ENCODE results near the gene SOCS3. TPM values are rescaled to one million over a fixed set of nuclear protein-coding genes. Genes with fewer than 3 reads are reported as not detected.

SOCS3 gene
- total RNA-seq, 1 donor from 2014 or later = 13.6 TPM

- TF ChIP-seq, protein P1, sequence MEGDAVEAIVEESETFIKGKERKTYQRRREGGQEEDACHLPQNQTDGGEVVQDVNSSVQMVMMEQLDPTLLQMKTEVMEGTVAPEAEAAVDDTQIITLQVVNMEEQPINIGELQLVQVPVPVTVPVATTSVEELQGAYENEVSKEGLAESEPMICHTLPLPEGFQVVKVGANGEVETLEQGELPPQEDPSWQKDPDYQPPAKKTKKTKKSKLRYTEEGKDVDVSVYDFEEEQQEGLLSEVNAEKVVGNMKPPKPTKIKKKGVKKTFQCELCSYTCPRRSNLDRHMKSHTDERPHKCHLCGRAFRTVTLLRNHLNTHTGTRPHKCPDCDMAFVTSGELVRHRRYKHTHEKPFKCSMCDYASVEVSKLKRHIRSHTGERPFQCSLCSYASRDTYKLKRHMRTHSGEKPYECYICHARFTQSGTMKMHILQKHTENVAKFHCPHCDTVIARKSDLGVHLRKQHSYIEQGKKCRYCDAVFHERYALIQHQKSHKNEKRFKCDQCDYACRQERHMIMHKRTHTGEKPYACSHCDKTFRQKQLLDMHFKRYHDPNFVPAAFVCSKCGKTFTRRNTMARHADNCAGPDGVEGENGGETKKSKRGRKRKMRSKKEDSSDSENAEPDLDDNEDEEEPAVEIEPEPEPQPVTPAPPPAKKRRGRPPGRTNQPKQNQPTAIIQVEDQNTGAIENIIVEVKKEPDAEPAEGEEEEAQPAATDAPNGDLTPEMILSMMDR (IDR thresholded peaks at IDR 0.05) = no peak
- Mint-ChIP-seq H3K27ac (ENCODE audit: unreplicated experiment) (no peak overlapping the region), H3K9me3 (ENCODE audit: low read depth) (no peaks in the 10 kb centered on the region), H3K36me3 (ENCODE audit: low read depth) (no peaks in the 10 kb centered on the region), H3K4me1 (ENCODE audit: low read depth) (peaks cover 43% of the 10 kb centered on the region), H3K27me3 (ENCODE audit: low read depth) (no peaks in the 10 kb centered on the region), H3K4me3 (ENCODE audit: unreplicated experiment) (no peak overlapping the region)
- DNase-seq (ENCODE audit: low spot score) = no peak
Measured at GRCh38 chr17:78347453-78347852, 12.4 kb downstream of the SOCS3 start.

GRCh38 chr17:78346605-78347250 is 13.1 kb downstream of the SOCS3 start:
- no peaks in the 10 kb centered on the region for H3K9me3 Mint-ChIP-seq (ENCODE audit: low read depth)
- no peak for DNase-seq (ENCODE audit: low spot score)

GRCh38 chr17:78345791-78346494 is 13.9 kb downstream of the SOCS3 start:
- Mint-ChIP-seq H3K4me3 (ENCODE audit: unreplicated experiment) (no peak overlapping the region), H3K4me1 (ENCODE audit: low read depth) (peaks cover 31% of the 10 kb centered on the region), H3K9me3 (ENCODE audit: low read depth) (no peaks in the 10 kb centered on the region), H3K36me3 (ENCODE audit: low read depth) (no peaks in the 10 kb centered on the region), H3K27ac (ENCODE audit: unreplicated experiment) (no peak overlapping the region), H3K27me3 (ENCODE audit: low read depth) (no peaks in the 10 kb centered on the region)
- TF ChIP-seq, protein P1 (IDR thresholded peaks at IDR 0.05) = no peak
- no peak for DNase-seq (ENCODE audit: low spot score)

More at GRCh38 chr17:78346605-78347250, 13.1 kb downstream of the SOCS3 start:
- no peaks in the 10 kb centered on the region for H3K27me3 Mint-ChIP-seq (ENCODE audit: low read depth)
- no peak overlapping the region for H3K27ac Mint-ChIP-seq (ENCODE audit: unreplicated experiment)
- no peak overlapping the region for H3K4me3 Mint-ChIP-seq (ENCODE audit: unreplicated experiment)
- TF ChIP-seq, protein P1 (IDR thresholded peaks at IDR 0.05) = no peak
- no peaks in the 10 kb centered on the region for H3K36me3 Mint-ChIP-seq (ENCODE audit: low read depth)
- H3K4me1 Mint-ChIP-seq (ENCODE audit: low read depth) = peaks cover 37% of the 10 kb centered on the region

DNA sequence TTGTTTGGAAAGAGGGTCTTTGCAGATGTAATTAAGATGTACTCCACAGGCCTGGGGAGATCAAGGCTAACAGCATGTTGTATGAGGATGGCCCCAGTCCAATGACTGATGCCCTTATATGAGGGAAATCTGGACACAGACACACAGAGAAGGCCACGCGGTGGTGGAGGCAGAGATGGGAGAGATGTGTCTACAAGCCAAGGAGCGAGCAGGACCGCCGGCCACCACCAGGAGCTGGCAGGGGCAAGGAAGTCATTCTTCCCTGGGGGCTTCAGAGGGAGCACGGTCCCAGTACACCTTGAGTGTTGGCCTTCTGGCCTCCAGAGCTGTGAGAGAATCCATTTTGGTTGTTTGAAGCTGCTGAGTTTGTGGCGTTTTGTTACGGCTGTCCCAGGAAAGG is 14.7 kb downstream of the SOCS3 start:
- H3K9me3 Mint-ChIP-seq (ENCODE audit: low read depth) = no peaks in the 10 kb centered on the region
- TF ChIP-seq, protein P1 (IDR thresholded peaks at IDR 0.05) = peak; percentile 17
- peaks cover 28% of the 10 kb centered on the region for H3K4me1 Mint-ChIP-seq (ENCODE audit: low read depth)
- H3K36me3 Mint-ChIP-seq (ENCODE audit: low read depth) = no peaks in the 10 kb centered on the region
- peak; percentile 81 for DNase-seq (ENCODE audit: low spot score)
- H3K27me3 Mint-ChIP-seq (ENCODE audit: low read depth) = no peaks in the 10 kb centered on the region
- no peak overlapping the region for H3K4me3 Mint-ChIP-seq (ENCODE audit: unreplicated experiment)
- peak overlapping the region; percentile 8 for H3K27ac Mint-ChIP-seq (ENCODE audit: unreplicated experiment)

DNA sequence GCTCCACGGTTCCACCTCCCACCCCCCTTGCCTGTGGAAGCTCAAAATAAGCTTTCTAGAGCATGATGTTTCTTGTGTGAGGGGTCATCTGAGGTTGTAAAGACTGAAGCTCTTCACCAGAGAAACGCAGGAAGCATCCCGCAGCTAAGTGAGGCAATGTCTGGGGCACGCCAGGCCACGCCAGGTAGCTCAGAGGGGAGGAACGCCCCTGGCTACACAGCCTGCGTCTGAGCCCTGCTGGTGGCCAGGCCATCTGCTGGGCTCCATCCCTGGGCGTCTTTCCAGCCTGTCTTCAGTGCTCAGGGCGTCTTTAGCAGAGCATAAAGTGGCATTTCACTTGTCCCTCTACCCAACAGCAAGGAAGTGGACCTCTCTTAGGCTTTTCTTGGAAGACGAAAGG is 15.2 kb downstream of the SOCS3 start:
- no peaks in the 10 kb centered on the region for H3K27me3 Mint-ChIP-seq (ENCODE audit: low read depth)
- H3K4me1 Mint-ChIP-seq (ENCODE audit: low read depth) = peaks cover 24% of the 10 kb centered on the region
- H3K9me3 Mint-ChIP-seq (ENCODE audit: low read depth) = no peaks in the 10 kb centered on the region
- H3K36me3 Mint-ChIP-seq (ENCODE audit: low read depth) = no peaks in the 10 kb centered on the region
- peak overlapping the region; percentile 27 for H3K27ac Mint-ChIP-seq (ENCODE audit: unreplicated experiment)
- DNase-seq (ENCODE audit: low spot score) = no peak
- TF ChIP-seq, protein P1 (IDR thresholded peaks at IDR 0.05) = no peak
- H3K4me3 Mint-ChIP-seq (ENCODE audit: unreplicated experiment) = no peak overlapping the region

Measured in chondrocyte (in vitro differentiated cells).